Fibroblast of gingiva (primary cell): ENCODE data around the gene SYT7.

ENCODE experiments used
- DNase-seq: peaks from one replicate; pipeline ENCODE4 v3.0.0-alpha.2; 2011; ENCODE audit warnings: low read depth

The SYT7 gene

DNA sequence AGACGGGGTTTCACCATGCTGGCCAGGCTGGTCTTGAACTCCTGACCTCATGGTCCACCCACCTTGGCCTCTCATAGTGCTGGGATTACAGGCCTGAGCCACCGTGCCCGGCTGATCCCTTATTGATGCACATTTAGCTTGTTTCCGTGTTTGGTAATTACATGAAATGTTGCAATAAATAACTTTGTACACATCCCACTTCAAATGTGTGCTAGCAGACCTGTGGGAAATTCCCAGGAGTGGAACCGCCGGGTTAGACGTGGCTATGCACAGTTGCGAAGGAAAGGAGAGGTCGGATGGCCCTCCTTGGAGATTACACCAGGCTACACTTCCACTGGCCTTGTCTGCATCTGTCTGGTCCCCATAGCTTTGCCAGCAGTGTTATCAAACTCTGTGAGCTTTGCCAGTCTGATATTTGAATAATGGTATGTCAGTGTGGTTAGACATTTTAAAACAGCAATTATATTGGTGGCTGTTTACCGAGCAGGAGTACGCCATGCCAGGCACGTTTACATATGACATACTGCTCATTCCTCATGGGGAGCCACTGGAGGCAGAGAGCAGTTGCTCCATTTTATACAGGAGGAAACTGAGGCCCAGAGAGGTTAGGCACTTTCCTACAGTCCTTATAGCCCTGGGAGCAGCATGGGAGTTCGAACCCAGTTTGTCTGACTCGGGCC lies 27.2 kb upstream of the SYT7 start:
- DNase-seq: no peak

DNA sequence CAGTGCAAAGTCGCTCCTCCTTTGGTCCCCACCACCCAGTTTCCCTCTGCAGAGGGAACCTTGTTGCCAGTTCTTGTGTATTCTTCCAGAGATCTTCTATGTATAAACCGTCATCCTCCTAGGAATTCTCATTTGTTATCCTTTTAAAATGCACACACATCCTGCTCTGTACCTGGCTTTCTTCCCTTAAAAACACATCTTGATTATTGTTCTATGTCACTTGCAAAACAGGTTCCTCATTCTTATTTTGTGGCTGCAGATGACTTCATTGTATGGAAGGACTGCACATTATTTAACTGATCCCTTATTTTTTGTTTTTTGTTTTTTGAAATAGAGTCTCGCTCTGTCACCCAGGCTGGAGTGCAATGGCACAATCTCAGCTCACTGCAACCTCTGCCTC lies 26.6 kb upstream of the SYT7 start:
- no peak for DNase-seq

DNA sequence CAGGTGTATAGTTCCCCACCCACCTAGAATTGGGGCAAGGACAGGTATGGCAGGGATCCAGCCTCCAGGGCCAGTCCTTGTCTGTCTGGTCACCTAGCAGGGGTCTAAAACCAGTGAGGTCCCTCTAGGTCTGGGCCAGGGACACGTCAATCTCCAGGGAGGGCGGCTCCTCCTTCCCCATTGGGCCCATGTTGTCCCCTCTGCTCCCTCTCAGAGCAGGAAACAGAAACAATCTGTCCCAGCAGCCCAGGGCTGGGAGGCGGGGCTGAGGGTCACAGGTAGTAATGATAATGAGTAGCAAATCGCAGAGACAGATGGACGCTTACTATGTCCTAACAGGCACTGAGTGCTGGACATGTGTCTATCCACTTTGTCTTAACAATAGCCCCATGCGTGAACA lies 22.8 kb upstream of the SYT7 start:
- no peak for DNase-seq

DNA sequence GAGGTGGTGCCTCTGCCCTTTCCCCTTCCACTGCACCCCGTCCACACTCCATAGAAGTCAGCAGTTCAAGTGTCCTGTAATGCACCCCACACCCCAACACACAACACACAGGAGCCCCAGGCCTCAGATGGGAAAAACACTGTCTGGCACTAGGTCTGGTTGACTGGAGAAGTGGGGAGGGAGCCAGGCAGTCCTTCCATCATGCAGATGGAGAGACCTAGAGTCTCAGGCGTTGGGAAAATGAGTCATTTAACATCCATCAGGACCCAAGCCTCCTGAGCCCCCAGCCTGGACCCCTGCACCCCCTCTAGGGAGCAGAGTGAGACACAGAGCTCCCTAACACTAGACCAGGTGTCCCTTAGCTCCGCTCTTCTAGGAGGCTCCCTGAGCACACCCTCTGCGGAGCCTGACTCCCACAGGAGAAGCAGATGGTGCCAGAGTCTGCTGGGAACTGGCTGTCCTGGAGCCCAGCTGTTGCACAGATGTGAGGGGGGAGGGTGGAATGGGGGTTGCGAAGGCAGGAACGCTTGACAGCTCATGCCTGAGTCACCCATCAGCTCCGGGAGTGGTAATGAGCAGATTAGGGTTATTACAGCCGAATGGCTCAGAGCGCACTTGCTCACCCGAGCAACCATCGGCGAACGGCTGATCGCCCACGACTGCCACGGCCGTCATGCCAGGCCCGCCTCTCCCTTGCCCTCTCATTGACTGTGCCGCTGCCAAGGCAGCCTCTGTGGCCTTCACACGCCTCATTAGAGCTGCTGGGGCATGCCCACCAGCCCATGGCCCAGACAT lies 22.1 kb upstream of the SYT7 start:
- peak; percentile 95 for DNase-seq

DNA sequence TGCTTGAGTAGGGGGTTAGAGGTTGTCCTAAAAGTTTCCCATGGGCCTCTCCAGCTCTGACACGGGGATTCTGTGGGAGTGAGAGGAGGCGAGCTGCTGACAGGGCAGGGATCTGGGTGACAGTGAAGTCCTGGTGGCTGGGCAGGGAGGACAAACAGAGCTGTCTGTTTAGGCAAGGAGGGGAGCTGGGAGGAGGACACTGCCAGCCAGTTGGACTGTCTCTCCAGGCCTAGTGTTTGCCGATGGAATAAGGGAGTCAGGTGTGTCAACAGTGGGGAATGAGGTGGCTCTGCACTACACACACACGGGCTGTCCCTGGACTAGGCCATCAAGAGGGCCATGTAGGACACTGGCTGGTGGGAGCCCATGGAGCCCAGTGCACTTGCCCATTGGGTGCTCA lies 20.6 kb upstream of the SYT7 start:
- DNase-seq: no peak

DNA sequence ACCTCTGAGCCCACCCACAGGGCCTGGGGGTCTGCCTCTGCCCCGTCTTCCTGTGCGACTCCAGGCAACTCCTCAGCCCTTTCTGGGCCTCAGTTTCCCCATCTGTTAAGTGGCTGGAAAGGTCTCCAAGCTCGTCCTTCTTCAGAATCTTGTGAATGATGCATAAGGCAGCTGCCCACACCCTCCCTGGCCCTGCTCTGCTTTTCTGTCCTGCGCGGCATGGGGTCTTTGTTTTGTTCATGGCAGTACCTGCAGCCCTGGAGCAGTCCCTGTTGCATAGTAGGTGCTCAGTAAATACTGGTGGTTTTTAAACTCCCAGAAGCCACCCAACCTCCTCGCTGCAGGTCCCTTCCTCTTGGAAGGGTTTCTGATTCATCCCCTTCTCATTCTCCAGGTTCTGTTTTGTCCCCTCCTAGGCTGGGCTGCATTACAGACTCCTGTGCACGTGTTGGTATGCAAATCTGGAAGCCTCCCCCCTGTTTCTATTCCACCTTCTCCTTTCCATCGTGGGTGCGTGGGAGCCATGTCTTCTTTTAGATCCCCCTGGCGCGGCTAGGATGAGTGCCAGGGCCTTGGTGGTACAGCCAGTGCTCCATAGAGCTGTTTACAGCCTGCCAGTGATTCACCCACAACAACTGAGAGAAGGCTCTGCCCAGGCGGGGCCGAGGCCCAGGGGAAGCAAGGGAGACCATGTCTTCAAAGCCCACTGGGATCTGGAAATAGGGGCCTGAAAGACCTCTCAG lies 19.3 kb upstream of the SYT7 start:
- no peak for DNase-seq

DNA sequence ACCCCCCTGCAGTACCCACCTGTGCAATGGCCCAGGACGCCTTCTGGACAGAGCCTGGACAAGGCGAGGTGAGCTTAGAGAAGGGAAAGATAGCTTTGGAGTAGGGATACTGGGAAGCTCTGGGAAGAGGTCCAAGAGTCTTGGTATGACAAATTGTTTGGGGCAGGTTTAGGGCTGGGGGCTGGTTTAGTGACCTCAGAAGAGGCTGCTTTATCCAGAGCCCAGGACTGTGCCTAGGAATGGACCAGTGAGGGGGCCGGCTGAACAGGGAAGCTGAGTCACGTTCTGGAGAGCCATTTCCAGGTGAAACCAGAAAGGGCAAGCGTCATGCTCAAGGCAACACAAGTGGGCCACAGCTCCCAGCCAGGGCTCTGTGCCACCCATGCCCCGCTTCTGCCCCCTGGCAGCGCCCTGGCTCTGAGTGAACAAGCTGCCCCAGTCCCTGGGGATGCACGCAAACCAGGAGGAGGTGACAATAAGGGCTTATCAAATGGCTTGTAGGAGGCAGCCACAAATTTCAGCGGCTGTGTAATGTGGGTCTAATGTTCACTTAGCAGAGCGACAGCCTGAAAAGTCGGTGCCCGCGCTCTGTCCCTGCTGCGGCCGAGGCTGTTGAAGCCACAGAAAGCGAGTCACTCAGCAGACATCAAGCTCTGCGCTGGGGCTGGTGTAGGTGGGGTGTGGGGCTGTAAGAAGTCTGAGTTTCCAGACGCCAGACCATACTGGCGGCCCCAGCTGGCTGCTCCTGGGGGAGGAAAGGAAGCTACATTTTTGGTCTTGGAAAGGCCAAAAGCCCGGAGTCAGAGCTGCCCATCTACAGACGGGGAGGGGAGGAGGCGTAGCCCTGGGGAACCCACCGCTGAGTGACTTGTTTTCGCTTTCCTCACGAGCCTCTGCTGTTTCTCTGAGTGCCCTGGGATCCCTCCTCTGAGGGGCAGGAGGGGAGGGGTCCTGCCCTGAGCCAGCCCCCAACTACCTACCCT lies 18.3 kb upstream of the SYT7 start:
- DNase-seq: peak; percentile 31

DNA sequence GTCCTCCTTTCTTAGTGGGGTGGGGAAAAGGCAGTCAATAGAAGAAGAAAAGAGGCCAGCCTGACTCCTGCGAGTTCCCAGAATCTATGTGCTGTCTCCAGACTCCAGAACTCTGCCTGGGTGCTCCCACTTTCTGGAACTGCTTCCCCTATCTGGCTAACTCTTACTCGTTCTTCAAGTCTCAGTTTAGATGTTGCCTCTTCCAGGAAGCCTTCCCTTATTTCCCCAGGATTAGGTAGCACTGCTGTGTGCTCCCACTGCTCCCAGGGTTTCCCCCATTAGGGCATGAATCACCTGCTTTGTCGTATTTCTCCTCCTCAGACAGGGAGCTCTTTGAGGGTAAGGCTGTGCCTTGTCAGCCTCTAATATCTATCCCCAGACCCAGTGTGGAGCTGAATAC lies 17.5 kb upstream of the SYT7 start:
- no peak for DNase-seq

DNA sequence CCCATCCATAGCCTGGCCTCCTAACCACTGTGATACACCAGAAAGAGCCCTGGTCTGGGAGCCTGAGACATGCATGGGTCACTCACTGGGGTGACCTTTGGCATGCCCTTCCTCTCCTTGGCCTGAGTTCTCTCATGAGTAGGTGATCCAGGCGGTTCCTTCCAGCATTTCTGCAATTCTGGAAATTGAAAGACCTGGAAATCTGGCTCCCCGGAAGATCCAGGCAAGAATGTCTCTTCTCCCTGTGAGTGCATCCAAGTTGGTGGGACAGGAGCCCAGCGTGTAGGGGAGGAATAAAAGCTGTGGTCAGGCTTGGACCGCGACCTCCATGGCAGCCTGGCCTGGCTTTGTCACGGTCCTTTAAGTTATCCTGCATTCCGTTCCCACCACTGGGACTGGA lies 16.1 kb upstream of the SYT7 start:
- no peak for DNase-seq

DNA sequence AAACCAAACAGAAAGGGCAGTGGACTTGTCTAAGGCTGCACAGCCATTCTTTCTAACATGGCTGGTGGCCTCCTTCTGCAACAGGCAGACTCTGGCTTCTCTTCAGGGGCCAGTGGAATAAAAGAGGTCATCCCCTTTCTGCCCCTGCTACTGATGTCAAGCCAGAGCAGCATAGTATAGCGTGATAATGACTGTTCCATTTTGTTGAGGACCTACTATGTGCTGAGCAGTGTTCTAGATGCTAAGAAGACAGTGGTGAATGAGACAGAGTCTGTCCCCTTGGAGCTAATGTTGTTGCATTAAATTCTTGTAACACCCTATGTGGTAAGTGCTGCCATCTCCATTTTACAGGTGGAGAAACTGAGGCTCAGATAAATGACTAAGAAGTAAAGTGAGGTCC lies 15.7 kb upstream of the SYT7 start:
- DNase-seq: no peak

DNA sequence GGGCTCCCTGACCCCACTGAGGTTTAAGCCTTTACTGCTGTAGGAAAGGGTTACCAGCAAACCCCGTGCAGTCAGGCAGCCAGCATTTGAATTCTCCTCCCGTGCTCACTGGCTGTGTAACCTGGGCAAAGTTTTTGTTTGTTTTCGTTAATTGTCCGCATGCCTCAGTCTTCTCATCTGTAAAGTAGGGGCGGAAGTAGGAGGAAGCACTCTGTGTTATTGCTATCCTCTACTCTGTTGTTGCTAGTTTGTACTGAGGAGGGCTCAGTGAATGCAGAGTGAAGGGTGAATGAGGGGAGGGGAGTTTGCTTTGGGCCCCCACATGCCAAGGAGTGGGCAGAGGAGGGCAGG lies 14.0 kb upstream of the SYT7 start:
- DNase-seq: no peak

DNA sequence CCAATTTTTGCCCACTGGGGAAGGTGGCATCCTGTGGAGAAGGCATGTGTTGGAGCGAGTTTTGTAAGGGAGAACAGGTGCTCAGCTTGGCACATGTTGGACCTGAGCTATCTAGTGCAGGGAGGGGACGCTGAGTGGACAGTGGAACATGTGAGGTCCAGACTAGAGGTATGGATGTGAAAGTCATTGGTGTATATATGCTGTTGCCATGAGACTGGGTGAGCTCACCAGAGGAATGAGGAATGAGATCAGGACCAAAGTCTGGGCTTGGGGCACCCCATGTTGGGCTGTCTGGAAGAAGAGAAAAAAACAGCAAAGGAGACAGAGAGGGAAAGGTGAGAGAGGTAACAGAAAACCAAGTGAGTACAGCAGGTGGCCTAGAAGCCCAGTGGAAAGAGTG lies 12.3 kb upstream of the SYT7 start:
- DNase-seq: no peak

DNA sequence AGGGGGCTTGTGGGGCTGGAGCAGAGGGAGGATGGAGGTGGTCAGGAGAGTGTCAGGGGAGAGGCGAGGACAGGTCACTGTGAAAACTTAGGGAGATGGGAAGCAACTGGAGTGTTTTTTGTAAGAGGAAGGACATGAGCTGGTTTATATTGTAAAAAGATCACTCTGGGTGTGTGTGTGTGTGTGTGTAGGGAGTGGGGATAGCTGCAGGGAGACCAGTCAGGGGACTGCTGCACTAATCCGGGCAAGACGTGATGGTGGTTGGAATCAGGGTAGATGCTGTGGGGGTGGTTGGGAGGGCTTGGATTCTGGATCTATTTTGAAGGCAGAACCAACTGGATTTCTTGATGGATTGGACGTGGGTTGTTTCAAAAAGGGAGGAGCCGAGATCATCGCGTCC lies 11.3 kb upstream of the SYT7 start:
- DNase-seq: no peak

DNA sequence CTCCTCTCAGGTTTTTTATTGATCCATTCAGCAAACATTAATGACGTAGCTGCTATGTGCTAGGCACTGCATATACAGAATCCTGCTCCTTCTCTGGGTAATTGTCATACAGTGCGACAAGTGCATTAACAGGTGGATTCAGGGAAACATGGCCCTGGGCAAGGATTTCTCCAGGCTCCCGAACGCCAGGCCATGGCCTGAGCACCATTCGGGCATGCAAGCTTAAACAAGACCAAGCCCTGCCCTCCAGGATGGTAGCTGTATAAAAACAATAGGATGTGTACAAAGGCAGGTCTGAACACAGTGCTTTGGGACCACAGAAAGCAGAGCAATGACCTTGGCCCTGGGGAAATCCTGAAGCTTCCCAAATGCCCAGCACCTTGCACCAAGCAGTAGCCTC lies 9.1 kb upstream of the SYT7 start:
- DNase-seq: no peak

DNA sequence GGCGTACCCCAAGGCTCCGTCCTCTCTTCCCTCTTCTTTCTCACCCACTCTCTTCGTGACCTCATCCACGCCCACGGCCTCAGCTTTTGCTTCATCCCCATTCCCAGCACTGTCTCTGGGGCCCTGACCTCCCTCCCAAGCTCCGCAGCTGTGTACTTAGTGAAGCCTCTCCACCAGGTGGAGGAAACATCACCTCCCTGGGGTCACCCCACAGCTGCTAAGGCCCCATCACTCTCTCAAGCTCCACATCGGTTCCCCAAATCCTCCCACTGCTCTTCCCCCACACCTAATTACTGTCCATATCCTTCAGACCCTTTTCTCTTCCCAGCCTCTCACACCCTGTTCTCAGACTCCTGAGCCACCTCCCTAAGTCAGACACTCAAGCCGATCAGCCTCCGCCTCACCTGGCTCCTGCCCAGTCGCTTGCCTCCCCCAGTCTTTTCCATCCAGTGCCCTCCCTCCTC lies 7.9 kb upstream of the SYT7 start:
- DNase-seq: no peak

DNA sequence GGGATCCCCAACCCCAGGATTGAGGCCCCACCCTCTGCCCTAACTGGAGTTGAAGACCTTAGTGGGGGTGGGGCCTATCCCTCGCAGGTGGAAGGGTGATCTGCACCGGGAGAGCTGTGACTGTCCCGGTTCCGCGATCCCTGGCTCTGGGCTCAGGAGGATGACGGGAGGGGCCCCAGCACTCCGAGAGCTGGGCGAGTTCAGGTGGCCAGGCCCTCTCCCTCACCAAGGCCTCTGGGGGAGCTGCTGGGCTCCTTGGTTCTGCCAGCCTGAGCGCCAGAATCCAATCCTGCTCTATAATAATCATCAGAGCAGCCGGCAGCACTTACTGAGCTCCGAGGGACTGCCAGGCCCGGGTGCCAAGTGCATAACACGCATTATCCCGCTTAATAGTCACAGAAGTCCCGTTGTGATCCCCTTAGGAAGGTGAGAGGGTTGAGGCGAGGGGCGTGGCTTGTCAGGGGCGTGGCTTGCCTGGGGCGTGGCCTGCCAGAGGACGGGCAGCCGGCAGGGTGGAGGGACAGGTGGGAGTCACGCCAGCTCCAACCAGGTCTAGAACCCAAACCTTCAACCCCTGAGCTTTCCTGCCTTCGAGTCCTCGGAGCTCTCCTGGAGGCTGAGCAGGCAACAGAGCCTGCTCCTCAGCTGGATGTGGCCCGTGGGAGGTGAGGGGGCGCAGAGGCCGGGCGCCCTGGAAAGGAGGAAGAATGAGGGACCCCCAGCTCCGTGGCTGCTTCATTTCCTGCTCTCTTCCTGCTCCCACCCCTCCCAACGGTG lies 7.3 kb upstream of the SYT7 start:
- no peak for DNase-seq

DNA sequence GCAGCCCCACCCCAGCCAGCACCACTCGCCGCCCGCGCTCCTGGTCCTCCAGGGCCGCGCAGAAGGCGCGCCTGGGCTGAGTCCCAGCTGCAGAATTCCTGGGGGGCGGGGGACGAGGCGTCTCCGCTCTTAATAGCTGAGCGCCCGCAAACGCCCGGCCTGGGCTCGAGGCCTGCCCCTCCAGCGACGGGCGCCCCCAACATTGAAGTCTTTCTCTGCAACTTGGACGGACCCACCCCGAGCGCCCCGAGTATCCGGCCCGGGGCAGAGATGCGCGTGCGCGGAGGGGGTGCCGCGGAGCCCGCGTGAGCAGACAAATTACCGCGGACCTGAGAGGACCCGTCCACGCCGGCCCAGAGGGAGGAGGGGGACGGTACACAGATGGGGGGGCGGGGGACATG lies 6.7 kb upstream of the SYT7 start:
- DNase-seq: no peak

DNA sequence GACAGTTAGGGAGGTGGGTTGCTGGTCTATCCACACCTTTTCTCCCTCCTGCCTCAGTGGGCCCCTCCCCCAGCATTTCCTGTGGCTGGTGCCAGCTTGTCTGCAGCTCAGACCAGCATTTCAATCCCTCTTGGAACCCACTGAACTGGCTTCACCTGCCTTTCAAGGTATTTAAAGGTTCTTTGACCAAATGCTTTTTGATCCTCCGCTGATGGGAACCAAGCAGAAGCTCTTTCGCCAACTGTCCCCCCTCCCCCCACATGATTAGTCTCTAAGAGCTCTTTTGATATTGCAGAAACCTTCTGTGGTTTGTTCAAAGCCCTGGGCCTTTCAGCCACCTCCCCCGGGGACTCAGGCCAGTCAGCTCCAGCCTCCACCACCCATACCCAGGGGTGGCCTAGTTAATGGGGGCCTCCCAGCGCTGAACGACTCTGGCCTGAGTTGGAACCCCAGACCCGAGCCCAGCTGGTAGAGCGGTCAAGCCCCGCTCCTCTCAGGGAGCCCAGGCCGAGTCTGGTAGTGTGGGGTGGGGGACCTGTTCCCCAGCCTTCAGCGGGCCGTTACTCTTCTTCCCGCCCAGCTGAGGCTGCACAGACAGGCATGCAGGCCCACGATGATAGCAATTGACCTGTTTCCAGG lies 6.0 kb upstream of the SYT7 start:
- DNase-seq: no peak

DNA sequence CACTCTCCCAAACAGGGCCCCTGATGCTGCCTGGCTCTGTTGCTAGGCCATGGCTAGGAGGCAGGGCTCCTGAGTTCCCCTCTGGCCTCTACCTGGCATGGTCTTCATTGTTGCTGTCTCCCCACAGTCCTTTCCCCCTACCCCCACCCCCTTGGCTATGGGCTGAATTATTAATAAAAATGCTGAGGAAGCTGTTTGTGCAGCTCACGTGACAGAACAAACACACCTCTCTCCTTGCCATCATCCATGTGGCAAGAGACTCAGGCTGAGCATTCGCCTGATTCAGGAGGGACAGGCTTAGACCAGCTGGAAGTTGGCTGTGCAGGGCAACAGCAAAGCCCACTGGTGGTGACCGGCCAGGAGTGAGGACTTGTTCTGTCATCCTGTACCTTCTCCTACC lies 4.2 kb upstream of the SYT7 start:
- no peak for DNase-seq

DNA sequence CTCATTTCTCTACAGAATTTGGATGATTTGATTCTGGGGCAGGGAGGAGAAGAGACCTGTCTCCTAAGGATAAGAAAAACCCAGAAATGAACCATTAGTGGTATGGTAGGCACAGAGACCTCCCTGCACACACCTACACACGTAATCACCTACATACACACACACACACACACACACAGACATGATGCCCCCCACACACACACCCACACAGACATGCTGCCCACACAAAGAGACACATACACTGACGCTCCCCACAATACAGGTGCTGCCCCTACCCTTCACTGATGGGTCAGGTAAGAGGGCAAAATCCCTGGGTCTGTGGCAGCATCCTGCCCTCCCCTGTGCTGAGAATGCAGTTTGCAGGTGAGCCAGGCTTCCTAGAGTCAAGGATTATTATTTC lies 1.1 kb upstream of the SYT7 start:
- DNase-seq: no peak
